HG03103 (cell line): ENCODE data around the gene FKBP10.
"Not testable (repeated sequence)": the region's sequence is repeated elsewhere in the genome, so short reads cannot be mapped to it uniquely, and the experiment has no call there.

Experiments used
- ATAC-seq: cut with Tn5 transposase; IDR thresholded peaks from one replicate; pipeline ENCODE4 v1.9.1; 2021; ENCODE audit warnings: low read depth; ENCODE audit not compliant: unreplicated experiment

FKBP10 gene

DNA sequence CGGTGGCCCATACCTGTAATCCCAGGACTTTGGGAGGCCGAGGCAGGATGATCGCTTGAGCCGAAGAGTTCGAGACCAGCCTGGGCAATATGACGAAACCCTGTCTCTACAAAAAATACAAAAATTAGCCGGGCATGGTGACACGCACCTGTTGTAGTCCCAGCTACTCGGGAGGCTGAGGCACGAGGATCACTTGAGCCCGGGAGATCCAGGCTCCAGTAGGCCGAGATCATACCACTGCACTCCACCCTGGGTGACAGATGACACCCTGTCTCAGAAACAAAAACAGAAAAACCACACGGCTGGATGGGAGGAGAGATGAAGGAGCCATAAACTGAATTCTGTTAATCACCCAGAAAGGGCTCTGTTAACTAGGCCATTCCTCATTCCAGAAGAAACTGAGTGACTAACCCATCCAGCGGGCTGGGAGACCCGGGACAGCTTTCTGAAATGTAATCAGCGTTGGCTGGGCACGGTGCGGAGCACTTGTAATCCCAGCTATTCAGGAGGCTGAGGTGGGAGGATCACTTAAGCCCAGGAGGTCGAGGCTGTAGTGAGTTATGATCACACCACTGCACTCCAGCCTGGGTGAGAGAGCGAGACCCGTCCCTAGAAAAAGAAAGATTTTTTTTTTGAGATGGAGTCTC lies 23.9 kb downstream of the FKBP10 start:
- ATAC-seq, result no peak

DNA sequence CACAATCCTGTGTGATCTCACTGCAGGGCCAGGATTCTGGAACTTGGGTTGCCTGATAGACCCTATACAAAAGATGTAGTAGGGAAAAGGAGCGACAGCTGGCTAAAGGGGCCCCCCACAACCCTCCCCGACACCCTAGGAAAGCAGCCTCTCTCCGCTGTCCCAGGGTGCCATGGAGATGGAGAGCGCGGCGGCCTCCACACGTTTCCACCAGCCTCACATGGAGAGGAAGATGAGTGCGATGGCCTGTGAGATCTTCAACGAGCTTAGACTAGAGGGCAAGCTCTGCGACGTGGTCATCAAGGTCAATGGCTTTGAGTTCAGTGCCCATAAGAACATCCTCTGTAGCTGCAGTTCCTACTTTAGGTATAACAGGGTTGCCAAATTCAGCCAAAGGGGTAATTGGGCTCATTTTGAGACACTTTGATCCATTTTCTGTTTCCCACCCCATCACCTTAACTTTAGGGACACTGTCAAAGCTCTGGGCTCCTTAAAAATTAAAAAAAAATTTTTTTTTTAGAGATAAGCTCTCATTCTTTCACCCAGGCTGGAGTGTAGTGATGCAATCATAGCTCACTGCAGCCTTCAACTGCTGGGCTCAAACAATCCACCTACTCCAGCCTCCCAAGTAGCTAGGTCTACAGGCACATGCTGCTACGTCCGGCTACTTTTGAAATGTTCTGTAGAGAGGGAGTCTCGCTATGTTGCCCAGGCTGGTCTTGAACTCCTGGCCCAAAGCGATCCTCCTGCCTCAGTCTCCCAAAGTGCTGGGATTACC lies 25.1 kb downstream of the FKBP10 start, which contains the start of gene KLHL10:
Gene KLHL10, plus strand, starts transcription at position 65 of the 778 bp plus-strand sequence. Its CDS starts 108 bp downstream, at position 173.
- no peak for ATAC-seq

DNA sequence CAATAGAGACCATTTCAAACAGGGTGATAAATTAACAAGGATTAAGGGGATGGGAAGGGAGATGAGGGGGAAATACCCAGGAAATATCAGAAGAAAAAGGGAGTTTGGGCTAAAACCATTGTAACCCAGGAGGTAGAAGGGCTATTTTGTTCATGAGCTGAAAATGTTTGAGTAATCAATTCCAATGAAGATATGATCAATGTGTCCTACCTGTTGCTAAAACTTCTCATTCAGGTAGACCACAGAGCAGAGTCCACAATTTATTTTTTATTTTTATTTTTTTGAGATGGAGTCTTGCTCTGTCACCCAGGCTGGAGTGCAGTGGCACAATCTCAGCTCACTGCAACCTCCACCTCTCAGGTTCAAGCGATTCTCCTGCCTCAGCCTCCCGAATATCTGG lies 26.6 kb downstream of the FKBP10 start:
- ATAC-seq, result not testable (repeated sequence)

DNA sequence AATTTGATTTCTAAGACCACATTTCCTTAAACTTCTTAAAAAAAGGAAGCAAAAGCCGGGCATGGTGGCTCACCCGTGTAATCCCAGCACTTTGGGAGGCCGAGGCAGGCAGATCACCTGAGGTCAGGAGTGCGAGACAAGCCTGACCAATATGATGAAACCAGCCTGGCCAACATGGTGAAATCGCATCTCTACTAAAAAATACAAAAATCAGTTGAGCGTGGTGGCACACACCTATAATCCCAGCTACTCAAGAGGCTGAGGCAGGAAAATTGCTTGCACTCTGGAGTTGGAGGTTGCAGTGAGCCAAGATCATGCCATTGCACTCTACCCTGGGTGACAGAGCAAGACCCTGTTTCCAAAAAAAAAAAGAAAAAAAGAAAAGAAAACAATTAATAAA lies 28.0 kb downstream of the FKBP10 start:
- not testable (repeated sequence) for ATAC-seq

DNA sequence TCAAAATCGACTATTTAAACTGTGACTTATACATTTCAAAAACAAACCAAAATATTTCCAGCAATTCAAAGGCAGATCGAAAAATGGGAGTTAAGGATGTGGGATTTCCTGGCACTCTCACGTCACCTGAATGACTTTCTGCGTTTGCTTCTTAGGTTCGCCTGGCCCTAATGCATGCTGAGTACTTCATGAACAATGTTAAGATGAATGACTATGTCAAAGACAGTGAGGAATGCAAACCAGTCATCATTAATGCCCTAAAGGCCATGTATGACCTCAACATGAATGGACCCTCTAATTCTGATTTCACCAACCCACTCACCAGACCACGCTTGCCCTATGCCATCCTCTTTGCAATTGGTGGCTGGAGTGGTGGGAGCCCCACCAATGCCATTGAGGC lies 32.2 kb downstream of the FKBP10 start:
- no peak for ATAC-seq

DNA sequence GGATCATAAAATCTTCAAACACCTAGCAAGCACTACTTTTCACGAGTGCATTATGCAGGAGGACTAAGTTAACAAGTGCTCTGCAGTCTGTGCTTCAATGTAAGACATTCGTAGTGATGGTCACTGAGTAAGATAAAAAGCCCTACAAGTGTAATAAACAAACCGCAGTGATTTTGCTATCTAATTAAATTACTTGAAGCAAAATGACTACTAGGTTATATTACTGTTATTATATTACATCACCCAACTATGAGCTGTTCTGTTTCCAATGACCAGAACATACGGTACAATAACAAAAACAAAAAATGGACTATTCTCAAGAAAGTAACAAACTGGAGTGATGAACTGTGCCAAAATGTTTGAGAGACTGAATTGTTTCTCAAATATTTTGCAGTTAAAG lies 36.0 kb downstream of the FKBP10 start:
- no peak for ATAC-seq

DNA sequence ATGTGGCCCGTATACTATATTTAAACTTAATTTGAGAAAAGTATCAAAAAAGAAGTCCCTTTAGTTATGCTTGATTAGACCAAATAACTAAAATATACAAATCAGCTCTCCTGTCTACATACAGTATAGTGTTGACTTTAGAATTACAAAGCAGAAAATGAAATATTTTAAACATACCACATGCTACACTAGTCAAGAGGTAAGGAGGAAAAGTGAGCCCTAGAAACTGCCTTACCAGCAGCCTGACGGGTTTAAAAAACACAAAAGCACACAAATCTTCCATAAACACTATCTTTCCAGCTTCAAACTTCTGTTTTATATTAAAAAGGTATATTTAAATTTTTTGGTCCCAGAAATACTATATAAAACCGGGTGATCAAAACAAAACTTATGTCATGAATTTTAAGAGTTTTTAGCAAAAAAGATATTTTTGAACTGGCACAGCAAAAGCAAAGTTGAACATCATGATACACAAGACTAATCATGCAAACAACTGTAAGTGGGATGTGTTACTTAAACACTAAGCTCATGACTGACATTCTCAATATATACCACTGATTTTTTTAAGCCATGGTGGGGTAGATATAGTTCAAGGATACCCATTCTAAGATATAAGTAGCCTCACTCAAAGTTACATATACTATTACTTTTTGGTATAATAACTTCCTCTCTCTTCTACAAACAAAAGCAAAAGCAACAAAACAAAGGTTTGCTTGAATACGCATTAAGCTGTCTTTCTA lies 36.6 kb downstream of the FKBP10 start:
- no peak for ATAC-seq

DNA sequence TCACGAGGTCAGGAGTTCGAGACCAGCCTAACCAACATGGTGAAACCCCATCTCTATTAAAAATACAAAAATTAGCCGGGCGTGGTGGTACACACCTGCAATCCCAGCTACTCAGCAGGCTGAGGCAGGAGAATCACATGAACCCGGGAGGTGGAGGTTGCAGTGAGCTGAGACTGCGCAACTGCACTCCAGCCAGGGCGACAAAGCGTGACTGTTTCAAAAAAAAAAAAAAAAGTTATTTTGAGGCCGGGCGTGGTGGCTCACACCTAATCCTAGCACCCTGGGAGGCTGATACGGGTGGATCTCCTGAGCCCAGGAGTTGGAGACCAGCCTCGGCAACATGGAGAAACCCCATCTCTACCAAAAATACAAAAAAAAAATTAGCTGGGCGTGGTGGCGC lies 38.6 kb downstream of the FKBP10 start:
- not testable (repeated sequence) for ATAC-seq

DNA sequence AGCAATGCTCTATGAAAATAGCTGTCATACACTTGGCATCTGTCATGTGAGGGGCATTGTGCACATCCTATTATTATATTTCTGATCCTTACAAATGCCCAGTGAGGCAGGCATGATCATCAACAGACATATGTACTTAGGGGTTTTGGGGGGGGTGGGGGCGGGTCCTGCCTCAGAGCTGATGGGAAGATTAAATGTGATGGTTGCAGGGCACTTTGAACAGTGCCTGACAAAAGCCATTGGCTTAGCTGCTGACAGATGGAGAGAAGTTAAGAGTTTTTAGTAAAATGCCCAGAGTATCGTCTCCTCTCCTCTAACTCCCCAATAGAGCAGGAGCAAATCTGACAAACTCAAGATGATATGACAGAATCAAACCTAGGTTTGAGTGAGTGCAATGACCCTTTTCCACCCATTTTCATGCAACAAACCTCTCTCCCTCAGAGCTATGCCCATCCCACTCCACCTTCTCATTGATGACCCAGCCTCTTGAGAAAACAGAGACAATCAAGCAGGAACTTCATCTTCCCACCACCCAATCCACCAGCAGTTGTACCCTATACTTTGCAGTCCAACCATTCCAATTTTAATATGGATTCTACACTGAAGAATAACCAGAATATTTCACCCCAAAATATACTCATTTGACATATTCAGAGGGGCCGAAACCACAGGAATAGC lies 47.6 kb downstream of the FKBP10 start:
- no peak for ATAC-seq

DNA sequence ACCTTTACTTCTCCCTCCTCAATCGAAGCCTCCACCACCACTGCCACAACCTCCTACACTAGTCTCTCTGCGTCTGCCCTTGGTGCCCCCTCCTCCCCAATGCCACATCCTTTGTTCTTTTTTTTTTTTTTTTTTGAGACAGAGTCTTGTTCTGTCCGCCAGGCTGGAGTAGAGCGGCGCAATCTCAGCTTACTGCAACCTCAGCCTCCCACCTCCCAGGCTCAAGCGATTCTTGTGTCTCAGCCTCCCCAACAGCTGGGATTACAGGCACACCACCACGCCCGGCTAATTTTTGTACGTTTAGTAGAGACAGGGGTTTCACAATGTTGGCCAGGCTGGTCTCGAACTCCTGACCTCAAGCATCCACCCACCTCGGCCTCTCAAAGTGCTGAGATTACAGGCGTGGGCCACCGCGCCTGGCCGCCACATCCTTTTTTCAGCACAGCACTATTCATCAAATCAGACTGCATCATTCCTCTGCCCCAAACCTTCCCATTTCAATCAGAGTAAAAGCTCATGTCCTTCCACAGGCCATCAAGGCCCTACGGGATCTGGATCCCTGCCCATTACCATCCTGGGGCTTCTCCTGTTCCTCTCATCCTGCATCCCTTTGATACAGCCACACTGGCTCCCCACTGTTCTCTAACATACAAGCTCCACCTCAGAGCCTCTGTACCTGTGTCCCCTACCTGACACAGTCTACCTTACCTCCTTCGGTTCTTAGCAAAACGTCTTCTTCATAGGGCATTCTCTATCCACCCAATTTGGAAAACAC lies 50.5 kb downstream of the FKBP10 start:
- no peak for ATAC-seq

DNA sequence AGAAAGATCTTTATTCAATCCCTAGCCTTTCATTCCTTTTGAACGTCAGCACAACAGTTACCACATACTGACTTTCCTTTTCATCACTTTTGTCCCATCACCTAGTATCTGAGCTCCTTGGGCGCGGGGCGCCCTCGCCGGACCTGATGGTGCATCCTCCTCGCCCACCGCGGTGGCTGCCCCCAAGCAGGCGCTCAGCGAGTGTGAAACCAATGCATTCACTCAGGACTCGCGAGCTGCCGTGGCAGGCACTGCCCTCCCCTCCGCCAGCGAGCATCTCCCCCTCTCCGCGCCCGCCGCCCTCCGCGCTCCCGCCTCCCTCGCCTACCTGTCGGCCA lies 51.7 kb downstream of the FKBP10 start:
- ATAC-seq, result peak; percentile 9

DNA sequence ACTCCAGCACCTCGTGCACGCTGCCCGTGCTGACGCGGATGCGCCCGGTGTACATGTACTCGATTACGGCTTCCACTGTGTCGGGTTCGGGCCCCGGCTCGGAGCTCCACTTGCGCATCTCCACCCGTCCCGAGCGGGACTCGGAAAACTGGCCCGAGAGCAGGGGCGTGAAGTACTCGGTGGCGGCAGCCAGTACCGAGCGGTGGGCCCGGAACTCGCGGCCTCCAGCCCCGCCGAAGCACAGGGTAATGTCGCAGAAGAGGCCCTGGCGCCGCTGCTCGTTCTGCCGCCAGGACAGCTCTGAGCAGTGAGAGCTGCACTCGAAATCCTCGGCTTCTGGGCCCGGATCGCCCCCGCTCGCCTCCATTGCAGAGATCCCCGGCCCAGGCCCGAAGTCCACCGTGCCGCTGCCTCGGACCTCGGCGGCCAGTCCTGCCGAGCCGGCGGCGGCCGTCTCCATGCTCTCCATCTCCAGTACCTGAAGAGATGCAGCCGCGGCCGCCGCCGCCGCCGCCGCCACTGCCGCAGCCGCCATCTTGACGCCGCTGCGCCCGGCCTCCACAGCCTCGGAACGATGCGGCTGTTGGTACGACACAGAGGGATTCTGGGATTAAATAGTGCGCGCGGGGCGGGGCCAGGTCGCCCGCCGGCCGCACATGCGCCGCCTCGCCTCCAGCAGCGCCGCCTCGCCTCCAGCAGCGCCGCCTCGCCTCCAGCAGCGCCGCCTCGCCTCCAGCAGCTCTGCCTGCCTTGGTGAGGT lies 52.2 kb downstream of the FKBP10 start, which contains the start of gene KLHL11:
Gene KLHL11, minus strand, starts transcription at position 588 of the 760 bp plus-strand sequence. Its CDS starts 53 bp downstream, at position 535.
- peak; percentile 71 for ATAC-seq

DNA sequence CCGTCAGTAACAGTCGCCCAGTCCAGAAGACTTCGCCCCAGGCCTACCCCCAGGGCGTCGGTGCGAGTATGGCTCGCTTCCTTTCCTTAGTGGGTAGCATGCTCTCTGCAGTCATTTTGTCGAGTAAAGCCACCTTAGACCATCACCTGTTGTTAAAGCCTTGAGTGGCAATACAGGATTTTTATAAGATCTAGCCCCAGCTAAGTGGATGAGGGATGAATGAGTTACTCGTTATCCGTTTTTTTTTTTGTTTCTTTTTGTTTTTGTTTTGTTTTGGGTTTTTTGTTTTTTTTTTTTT lies 52.7 kb downstream of the FKBP10 start:
- no peak for ATAC-seq

DNA sequence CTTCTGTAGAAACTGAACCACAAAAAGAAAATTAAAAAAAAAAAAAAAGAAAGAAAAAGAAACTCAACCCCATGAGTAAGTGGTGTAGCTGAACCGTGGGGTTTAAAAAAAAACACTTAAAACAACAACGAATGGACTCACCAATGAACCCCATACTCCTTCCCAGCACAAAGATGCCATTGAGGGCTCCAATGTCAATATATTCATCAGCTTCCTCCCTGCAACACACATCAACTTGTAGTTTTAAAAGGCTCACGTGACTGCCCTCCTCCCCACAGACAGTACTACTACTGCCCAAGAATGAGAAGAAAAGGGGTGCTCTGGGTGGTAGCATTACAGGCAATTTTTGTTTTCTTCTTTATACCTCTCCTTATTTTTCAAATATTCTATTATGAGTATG lies 55.8 kb downstream of the FKBP10 start:
- ATAC-seq, result no peak

DNA sequence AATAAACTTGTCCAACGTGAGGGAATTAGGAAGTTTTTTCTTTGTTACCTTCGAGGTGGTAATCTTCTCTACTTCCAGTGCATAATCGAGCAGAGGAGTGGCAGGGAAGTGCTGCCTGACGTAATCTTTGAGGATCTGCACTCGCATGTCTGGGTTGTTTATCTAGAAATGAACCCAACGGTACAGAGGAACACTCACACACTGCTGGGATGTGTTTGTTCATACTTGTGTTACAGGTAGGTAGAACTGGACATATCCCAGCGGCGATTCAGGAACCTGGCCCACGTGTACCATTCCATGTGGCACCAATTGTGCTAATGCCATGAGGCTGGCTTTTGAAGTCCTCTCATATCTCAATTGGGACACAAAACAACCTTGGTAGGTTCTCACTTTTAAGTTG lies 56.6 kb downstream of the FKBP10 start:
- no peak for ATAC-seq

DNA sequence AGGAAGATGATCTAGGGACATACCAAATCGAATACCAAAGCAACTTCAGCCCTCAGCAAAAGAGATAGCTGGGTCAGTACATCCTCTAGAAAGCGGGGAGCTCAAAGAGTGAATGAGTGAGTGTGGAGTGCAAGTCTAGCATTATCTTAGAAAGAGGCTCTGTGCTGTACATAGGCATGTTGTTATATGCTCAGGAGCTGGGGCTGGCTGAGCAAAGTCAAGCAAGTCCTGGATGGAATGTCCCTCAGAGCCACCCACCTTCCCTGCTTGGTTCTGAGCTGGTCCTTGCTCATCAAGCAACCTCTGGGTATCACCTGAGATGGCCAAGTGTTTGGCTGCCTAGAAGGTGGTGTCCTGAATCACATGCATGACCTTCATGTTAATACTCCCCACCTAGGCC lies 57.3 kb downstream of the FKBP10 start:
- no peak for ATAC-seq

DNA sequence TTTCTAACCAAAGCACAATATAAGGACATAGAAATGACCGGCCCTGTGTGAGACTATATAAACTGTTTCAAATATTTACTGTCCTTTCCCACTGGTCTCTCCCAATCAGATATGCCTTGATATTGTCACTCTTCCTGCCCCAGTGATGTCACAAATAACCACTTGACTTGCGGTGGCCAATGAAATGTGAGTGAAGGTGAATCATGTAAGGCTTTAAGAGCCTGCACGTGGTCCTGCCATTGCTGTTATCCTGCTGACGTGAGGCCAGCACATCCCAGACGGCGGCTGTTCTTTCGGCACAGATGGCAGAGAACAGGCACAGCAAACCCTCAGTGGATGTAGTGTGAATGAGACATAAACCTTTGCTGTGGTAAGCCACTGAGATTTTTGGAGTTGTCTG lies 57.8 kb downstream of the FKBP10 start:
- ATAC-seq, result no peak

DNA sequence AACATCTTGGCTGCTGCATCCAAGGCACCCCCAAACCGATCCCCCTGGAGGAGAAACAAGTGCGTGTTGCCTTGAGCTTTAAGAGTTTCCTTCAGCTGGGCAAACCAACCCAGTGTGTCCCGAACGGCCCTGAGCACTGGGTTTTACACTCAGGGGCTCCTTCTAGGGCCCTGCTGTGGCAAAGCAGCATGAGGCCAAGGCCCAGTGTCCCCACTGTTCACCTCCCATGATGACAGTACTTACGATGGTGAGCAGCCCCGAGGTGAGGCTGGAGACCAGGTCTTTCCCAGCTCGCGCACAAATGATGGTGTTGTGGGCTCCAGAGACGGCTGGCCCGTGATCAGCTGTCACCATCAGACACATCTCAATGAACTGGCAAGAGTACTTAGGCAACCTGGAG lies 59.0 kb downstream of the FKBP10 start:
- ATAC-seq, result no peak
